Karpas-422 (cell line): ENCODE data around the gene HNRNPR. TPM values are rescaled to one million over a fixed set of nuclear protein-coding genes. Genes with fewer than 3 reads are reported as not detected.
"Not testable (repeated sequence)": the region's sequence is repeated elsewhere in the genome, so short reads cannot be mapped to it uniquely, and the experiment has no call there.

Source experiments
- DNase-seq: peaks from one replicate; pipeline ENCODE4 v3.0.0-alpha.2; 2015
- H2AFZ ChIP-seq: fragments of 200-600 bp; sonication (generic); 2 replicates; pipeline ENCODE4 v1.6.1; 2014; ENCODE audit warnings: antibody characterized with exemption, low read length, mixed read lengths
- H3K27ac ChIP-seq: fragments of 200-600 bp; sonication (generic); 2 replicates; pipeline ENCODE4 v1.5.1; 2014; ENCODE audit warnings: mild to moderate bottlenecking, low read length, moderate library complexity
- H3K27me3 ChIP-seq: fragments of 200-600 bp; sonication (generic); 2 replicates; pipeline ENCODE4 v1.6.1; 2014; ENCODE audit warnings: low read length, mixed read lengths
- H3K36me3 ChIP-seq: fragments of 200-600 bp; sonication (generic); 2 replicates; pipeline ENCODE4 v1.6.1; 2014; ENCODE audit warnings: low read length, mixed read lengths; ENCODE audit not compliant: insufficient read depth
- H3K4me1 ChIP-seq: fragments of 200-600 bp; sonication (generic); 2 replicates; pipeline ENCODE4 v1.6.1; 2014; ENCODE audit warnings: mild to moderate bottlenecking, low read length, mixed read lengths
- H3K4me2 ChIP-seq: fragments of 200-600 bp; sonication (generic); 2 replicates; pipeline ENCODE4 v1.6.1; 2014; ENCODE audit warnings: low read length, low read depth, mild to moderate bottlenecking; ENCODE audit not compliant: poor library complexity, severe bottlenecking
- H3K4me3 ChIP-seq: fragments of 200-600 bp; sonication (generic); 2 replicates; pipeline ENCODE4 v1.5.1; 2014; ENCODE audit warnings: mild to moderate bottlenecking, antibody characterized with exemption, low read length, mixed read lengths
- H3K79me2 ChIP-seq: fragments of 200-600 bp; sonication (generic); 2 replicates; pipeline ENCODE4 v1.6.1; 2014; ENCODE audit warnings: mild to moderate bottlenecking, low read length, mixed read lengths
- H3K9ac ChIP-seq: fragments of 200-600 bp; sonication (generic); 2 replicates; pipeline ENCODE4 v1.6.0; 2014; ENCODE audit warnings: low read length
- H3K9me2 ChIP-seq: fragments of 200-600 bp; sonication (generic), shearing (Covaris generic); replicated peaks from 2 replicates; pipeline ENCODE4 v1.6.0; 2014; ENCODE audit warnings: mild to moderate bottlenecking, low read length, moderate library complexity; ENCODE audit not compliant: insufficient read depth
- H3K9me3 ChIP-seq: fragments of 300-700, 200-600 bp; sonication (generic); 2 replicates; pipeline ENCODE4 v1.6.1; 2014; ENCODE audit warnings: low read length, mixed read lengths
- H4K20me1 ChIP-seq: fragments of 200-600 bp; sonication (generic); 2 replicates; pipeline ENCODE4 v1.6.1; 2014; ENCODE audit warnings: mild to moderate bottlenecking, antibody characterized with exemption, low read length, low read depth; ENCODE audit not compliant: insufficient read depth
- total RNA-seq: library from RNA; depleted of rRNA; stranded (reverse); fragments of >200 nt; shearing (Covaris generic); gene quantifications from 2 replicates; pipeline ENCODE4 v1.2.3, GENCODE V29; 2014; ENCODE audit warnings: low replicate concordance

The HNRNPR gene
- total RNA-seq, 1 experiment from 2014 or later: 120 TPM

DNA sequence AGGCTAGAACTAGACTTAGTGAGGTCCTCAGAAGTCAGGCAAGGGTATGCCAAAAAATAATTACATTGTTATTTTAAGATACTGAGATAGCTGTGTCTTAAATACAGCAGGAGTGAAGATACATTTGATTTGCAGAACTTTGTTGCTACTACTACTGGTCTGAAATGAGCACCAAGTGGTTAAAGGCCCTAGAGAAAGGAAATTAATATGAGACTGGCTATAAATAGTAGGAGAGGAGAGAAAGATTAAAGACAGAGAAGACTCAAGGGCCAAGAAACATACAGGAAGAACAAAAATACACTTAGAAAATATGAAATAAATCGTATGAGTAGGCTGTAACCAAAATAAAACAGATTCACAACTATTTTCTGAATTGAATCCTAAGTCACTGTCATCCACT, 21.3 kb downstream of the HNRNPR start:
- Histone ChIP-seq H3K36me3 (peaks cover 72% of the 10 kb centered on the region), H3K4me3 (no peak overlapping the region), H3K9me2 (no peaks in the 10 kb centered on the region), H3K27ac (no peak overlapping the region), H2AFZ (no peak overlapping the region), H3K4me1 (no peaks in the 10 kb centered on the region), H4K20me1 (peaks cover 30% of the 10 kb centered on the region), H3K9ac (no peak overlapping the region), H3K4me2 (no peak overlapping the region), H3K9me3 (no peaks in the 10 kb centered on the region), H3K79me2 (peaks cover 82% of the 10 kb centered on the region), H3K27me3 (no peaks in the 10 kb centered on the region)
- no peak for DNase-seq

GRCh38 chr1:23310280-23310679, 33.8 kb downstream of the HNRNPR start:
- not testable (repeated sequence) for H3K9ac ChIP-seq, H3K9me3 ChIP-seq, DNase-seq, H3K27ac ChIP-seq, H3K4me2 ChIP-seq, H3K27me3 ChIP-seq, H2AFZ ChIP-seq, H3K4me3 ChIP-seq, H3K4me1 ChIP-seq, H3K9me2 ChIP-seq, H4K20me1 ChIP-seq
- peaks cover 91% of the 10 kb centered on the region for H3K36me3 ChIP-seq
- H3K79me2 ChIP-seq: peaks cover 74% of the 10 kb centered on the region

- no peaks in the 10 kb centered on the region for H3K4me1 ChIP-seq
- no peak for DNase-seq
- H3K36me3 ChIP-seq: peaks cover 77% of the 10 kb centered on the region
- no peak overlapping the region for H2AFZ ChIP-seq
- H3K79me2 ChIP-seq: peaks cover 19% of the 10 kb centered on the region
- H3K9ac ChIP-seq: no peak overlapping the region
- H3K27me3 ChIP-seq: no peaks in the 10 kb centered on the region
- no peaks in the 10 kb centered on the region for H4K20me1 ChIP-seq
- no peak overlapping the region for H3K4me3 ChIP-seq
- no peaks in the 10 kb centered on the region for H3K9me2 ChIP-seq
- no peak overlapping the region for H3K27ac ChIP-seq
- H3K4me2 ChIP-seq: no peak overlapping the region
- H3K9me3 ChIP-seq: no peaks in the 10 kb centered on the region
These were observed 39.9 kb downstream of the HNRNPR start for GRCh38 chr1:23304140-23304620.

GRCh38 chr1:23303524-23303923, 40.6 kb downstream of the HNRNPR start:
- peaks cover 14% of the 10 kb centered on the region; the same call in 1 of the 2 replicates for H3K79me2 ChIP-seq
- H4K20me1 ChIP-seq: no peaks in the 10 kb centered on the region
- DNase-seq: no peak
- no peak overlapping the region for H3K4me2 ChIP-seq
- H3K27ac ChIP-seq: no peak overlapping the region
- H3K36me3 ChIP-seq: peaks cover 75% of the 10 kb centered on the region
- H3K9me2 ChIP-seq: no peaks in the 10 kb centered on the region
- no peaks in the 10 kb centered on the region for H3K27me3 ChIP-seq
- no peaks in the 10 kb centered on the region for H3K9me3 ChIP-seq
- H2AFZ ChIP-seq: no peak overlapping the region
- no peaks in the 10 kb centered on the region for H3K4me1 ChIP-seq
- no peak overlapping the region for H3K9ac ChIP-seq
- H3K4me3 ChIP-seq: no peak overlapping the region

- DNase-seq: no peak
- no peaks in the 10 kb centered on the region for H3K27me3 ChIP-seq
- H3K27ac ChIP-seq: no peak overlapping the region
- H3K9me3 ChIP-seq: no peaks in the 10 kb centered on the region
- no peak overlapping the region for H2AFZ ChIP-seq
- H3K9ac ChIP-seq: no peak overlapping the region
- H3K4me3 ChIP-seq: no peak overlapping the region
- peaks cover 33% of the 10 kb centered on the region; the same call in 1 of the 2 replicates for H3K36me3 ChIP-seq
- H3K4me1 ChIP-seq: no peaks in the 10 kb centered on the region
- H3K4me2 ChIP-seq: no peak overlapping the region
- no peaks in the 10 kb centered on the region for H3K79me2 ChIP-seq
- no peaks in the 10 kb centered on the region for H3K9me2 ChIP-seq
- H4K20me1 ChIP-seq: no peaks in the 10 kb centered on the region
These were observed 47.2 kb downstream of the HNRNPR start for GRCh38 chr1:23296931-23297330.

- Histone ChIP-seq H3K4me1 (no peaks in the 10 kb centered on the region), H3K27me3 (no peaks in the 10 kb centered on the region), H3K36me3 (peaks cover 36% of the 10 kb centered on the region; the same call in 1 of the 2 replicates), H3K9me3 (no peaks in the 10 kb centered on the region), H3K79me2 (no peaks in the 10 kb centered on the region), H3K9ac (no peak overlapping the region), H3K27ac (no peak overlapping the region), H3K4me2 (no peak overlapping the region), H3K4me3 (no peak overlapping the region), H3K9me2 (no peaks in the 10 kb centered on the region), H2AFZ (no peak overlapping the region), H4K20me1 (no peaks in the 10 kb centered on the region)
- DNase-seq: no peak
These were observed 52.4 kb downstream of the HNRNPR start for GRCh38 chr1:23291706-23292105.

DNA sequence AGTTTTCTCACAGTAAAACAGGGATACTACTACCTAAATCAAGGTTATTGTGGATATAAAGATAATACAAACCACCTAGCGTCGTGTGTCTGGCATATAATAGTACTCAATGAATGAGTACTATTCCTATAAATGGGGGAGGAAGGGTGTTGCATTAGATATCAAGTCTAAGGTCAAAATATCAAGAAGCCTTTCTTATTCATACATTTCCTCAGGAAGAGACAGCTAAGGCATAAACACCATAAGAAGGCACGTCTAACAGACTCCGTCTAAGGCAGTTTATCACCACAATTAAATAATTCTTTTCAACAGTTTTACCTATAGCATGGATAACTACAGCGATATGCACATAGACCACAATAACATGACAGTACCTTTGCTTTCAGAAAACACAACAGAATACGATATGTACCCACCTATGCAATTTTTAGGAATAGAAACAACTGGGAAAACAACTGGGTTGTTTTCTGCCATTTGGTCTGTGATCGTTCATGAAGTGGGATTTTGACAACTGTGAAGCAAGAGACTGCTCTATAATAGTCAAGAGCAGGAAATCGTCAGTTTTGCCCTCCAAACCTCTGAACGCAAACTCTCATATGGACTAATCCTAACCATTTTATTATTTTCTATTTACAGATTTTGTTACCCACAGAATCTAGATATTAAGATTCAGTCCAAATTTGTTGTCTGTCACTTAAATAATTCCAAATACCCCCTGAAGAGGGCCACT, 53.1 kb downstream of the HNRNPR start:
- Histone ChIP-seq H3K9ac (no peak overlapping the region), H3K4me2 (no peak overlapping the region), H3K4me3 (no peak overlapping the region), H3K79me2 (no peaks in the 10 kb centered on the region), H3K36me3 (peaks cover 43% of the 10 kb centered on the region; the same call in 1 of the 2 replicates), H4K20me1 (no peaks in the 10 kb centered on the region), H3K27me3 (no peaks in the 10 kb centered on the region), H3K9me2 (no peaks in the 10 kb centered on the region), H2AFZ (no peak overlapping the region), H3K27ac (no peak overlapping the region), H3K4me1 (no peaks in the 10 kb centered on the region), H3K9me3 (no peaks in the 10 kb centered on the region)
- DNase-seq: no peak

- no peaks in the 10 kb centered on the region for H4K20me1 ChIP-seq
- H3K27ac ChIP-seq: no peak overlapping the region
- no peak for DNase-seq
- no peaks in the 10 kb centered on the region for H3K9me2 ChIP-seq
- H3K36me3 ChIP-seq: peaks cover 48% of the 10 kb centered on the region; the same call in 1 of the 2 replicates
- H3K4me3 ChIP-seq: no peak overlapping the region
- H3K4me1 ChIP-seq: no peaks in the 10 kb centered on the region; the same call in 1 of the 2 replicates
- H2AFZ ChIP-seq: no peak overlapping the region
- H3K27me3 ChIP-seq: no peaks in the 10 kb centered on the region
- H3K4me2 ChIP-seq: no peak overlapping the region
- no peak overlapping the region for H3K9ac ChIP-seq
- no peaks in the 10 kb centered on the region for H3K79me2 ChIP-seq
- H3K9me3 ChIP-seq: no peaks in the 10 kb centered on the region
These were observed 55.4 kb downstream of the HNRNPR start for GRCh38 chr1:23288671-23289070.
